K562 (cell line): ENCODE data around the gene CLIP4. TPM values are rescaled to one million over a fixed set of nuclear protein-coding genes. Genes with fewer than 3 reads are reported as not detected.

ENCODE experiments used
- ATAC-seq: fragments of 200-7000 bp; cut with Tn5 transposase; 3 replicates; pipeline ENCODE4 v1.9.1; 2020; ENCODE audit warnings: moderate library complexity
- BruUV-seq: library from RNA; stranded (reverse); fragments of 400-500 nt; replicated peaks from 2 replicates; lab custom pipeline; 2021; lab: Mats Ljungman, UMichigan
- CTCF ChIA-PET: fragments of 300-600 bp; formaldehyde crosslinking; extraction: SDS; loops from one replicate; lab custom pipeline; 2021; ENCODE audit warnings: low intra/inter-chr PET ratio; lab: Yijun Ruan, JAX
- POLR2A ChIA-PET: fragments of 300-600, 350-650 bp; sonication (Branson Sonifier 250); formaldehyde crosslinking; extraction: SDS; loops from one replicate; lab custom pipeline; 2021; ENCODE audit warnings: antibody characterized with exemption, inconsistent platforms; lab: Yijun Ruan, JAX
- DNase-seq, 4 experiments: peaks; one replicate each; pipeline versions ENCODE4 v3.0.0 to v3.0.0-alpha.2; 2011 to 2018; ENCODE audit warnings: low spot score in 3 of 4, mixed read lengths in 3 of 4; ENCODE audit errors: extremely low read depth in 1 of 4
- FAIRE-seq: peaks from 2 replicates; lab custom pipeline; 2011; peaks lifted over from hg19 to GRCh38; lab: Jason Lieb, UNC
- H2AFZ ChIP-seq: 2 replicates; pipeline ENCODE4 v1.6.0; 2011; ENCODE audit warnings: low read depth, low read length, control low read depth, inconsistent platforms
- H3K27ac ChIP-seq: fragments of 200-600 bp; 3 replicates; pipeline ENCODE4 v1.8.0; 2011; ENCODE audit warnings: low read depth, mild to moderate bottlenecking, control low read depth, inconsistent platforms, low read length, moderate library complexity, mixed read lengths; ENCODE audit errors: extremely low read depth
- H3K27me3 ChIP-seq, 2 experiments: fragments of 300-600 bp in 1 of 2; 2 replicates in 1 of 2; 3 replicates in 1 of 2; pipeline versions ENCODE4 v1.6.0 to v1.8.0; 2011; ENCODE audit warnings: inconsistent platforms in 2 of 2, low read length in 2 of 2, mild to moderate bottlenecking in 1 of 2, mixed read lengths in 1 of 2, moderate library complexity in 1 of 2; ENCODE audit not compliant: control insufficient read depth in 2 of 2, insufficient read depth in 2 of 2
- H3K36me3 ChIP-seq: fragments of 300-600 bp; 3 replicates; pipeline ENCODE4 v1.8.0; 2011; ENCODE audit warnings: mild to moderate bottlenecking, low read length, inconsistent platforms; ENCODE audit not compliant: control insufficient read depth, insufficient read depth
- H3K4me1 ChIP-seq, 2 experiments: fragments of 200-600 bp in 1 of 2; replicated peaks in 1 of 2; 2 replicates in 1 of 2; 3 replicates in 1 of 2; pipeline versions ENCODE4 v1.5.1 to v1.8.0; 2011; ENCODE audit warnings: inconsistent platforms in 2 of 2, low read length in 2 of 2, mild to moderate bottlenecking in 1 of 2, mixed read lengths in 1 of 2, moderate library complexity in 1 of 2; ENCODE audit not compliant: control insufficient read depth in 2 of 2, insufficient read depth in 2 of 2
- H3K4me2 ChIP-seq: 2 replicates; pipeline ENCODE4 v1.6.1; 2011; ENCODE audit warnings: low read length, control low read depth, inconsistent platforms, mixed read lengths; ENCODE audit not compliant: insufficient read depth
- H3K4me3 ChIP-seq: fragments of 200-600 bp; sonication (generic), shearing (Covaris generic); 2 replicates; pipeline ENCODE4 v1.5.1; 2016; ENCODE audit warnings: control low read depth, inconsistent platforms
- H3K79me2 ChIP-seq: fragments of 200-600 bp; 3 replicates; pipeline ENCODE4 v1.8.0; 2011; ENCODE audit warnings: low read length, inconsistent platforms; ENCODE audit not compliant: control insufficient read depth, insufficient read depth
- H3K9ac ChIP-seq, 2 experiments: 2 replicates each; pipeline versions ENCODE4 v1.6.0 to v1.6.1; 2011; ENCODE audit warnings: low read depth in 2 of 2, low read length in 2 of 2, control low read depth in 1 of 2, inconsistent platforms in 1 of 2, mild to moderate bottlenecking in 1 of 2, mixed read lengths in 1 of 2; ENCODE audit not compliant: insufficient read depth in 1 of 2
- H3K9me1 ChIP-seq: one replicate; pipeline ENCODE4 v1.6.0; 2011; ENCODE audit warnings: inconsistent platforms, mild to moderate bottlenecking, low read length, moderate library complexity; ENCODE audit not compliant: control insufficient read depth, insufficient read depth
- H3K9me3 ChIP-seq: replicated peaks from 2 replicates; pipeline ENCODE4 v1.5.1; 2011; ENCODE audit warnings: low read depth, low read length, inconsistent platforms; ENCODE audit not compliant: control insufficient read depth, insufficient read depth
- H4K20me1 ChIP-seq: replicated peaks from 2 replicates; pipeline ENCODE4 v1.6.1; 2011; ENCODE audit warnings: low read length, inconsistent platforms, mixed read lengths; ENCODE audit not compliant: control insufficient read depth, insufficient read depth
- MYBL2 ChIP-seq, 2 experiments: fragments of 450-650 bp in 1 of 2; sonication (generic) in 1 of 2; formaldehyde crosslinking in 1 of 2; IDR thresholded peaks; 2 replicates each; pipeline versions ENCODE4 v1.6.1 to v1.8.1; 2017 to 2022; ENCODE audit warnings: borderline replicate concordance in 1 of 2, inconsistent platforms in 1 of 2, low read depth in 1 of 2, mild to moderate bottlenecking in 1 of 2, missing genetic modification reagents in 1 of 2, moderate library complexity in 1 of 2
- NEUROD1 ChIP-seq: fragments of 150-350 bp; IDR thresholded peaks from 2 replicates; pipeline ENCODE4 v1.6.1; 2014; ENCODE audit warnings: borderline replicate concordance, low read length, low read depth; ENCODE audit not compliant: partially characterized antibody
- WGBS: fragments of 100-300 bp; shearing (Covaris generic); methylation state at CpG from one replicate; pipeline ENCODE4 v1.1.6; 2016; ENCODE audit warnings: low coverage, mixed read lengths; ENCODE audit not compliant: insufficient coverage; ENCODE audit errors: missing lambda C conversion rate; 5-methylcytosine and 5-hydroxymethylcytosine counted together
- in situ Hi-C: fragments of 300-500 bp; cut with MboI; formaldehyde crosslinking; loops from 4 replicates; pipeline ENCODE4 v1.15.0; 2018; ENCODE audit warnings: inconsistent platforms, mixed read lengths
- intact Hi-C: fragments of 100-400 bp; cut with micrococcal nuclease; formaldehyde crosslinking; loops from 2 replicates; pipeline ENCODE4 v1.14.2; 2022
- polyA plus RNA-seq, 8 experiments: library from polyadenylated mRNA; depleted of rRNA in 4 of 8; stranded (reverse) in 5 of 8; unstranded in 3 of 8; fragments of >200 nt; fragmentation: Nextera tagmentation in 2 of 8; fragmentation: Illumina TruSeq in 1 of 8; extraction: Ambion mirVana in 2 of 8; extraction: Trizol in 1 of 8; gene quantifications; 2 replicates each; pipeline versions ENCODE4 v1.2.1 to v1.2.3, GENCODE V29; 2011 to 2014; ENCODE audit warnings: inconsistent platforms in 1 of 8, missing spikeins in 1 of 8
- total RNA-seq, 7 experiments: library from RNA; depleted of rRNA in 6 of 7; stranded (reverse); fragments of >200 nt in 6 of 7; fragmentation: Illumina TruSeq in 2 of 7; extraction: Trizol in 2 of 7; gene quantifications; 2 replicates each; pipeline versions ENCODE4 v1.2.1 to v1.2.3, GENCODE V29; 2011 to 2021; ENCODE audit warnings: low replicate concordance in 1 of 7
- TF ChIP-seq, protein P1 (sequence below): fragments of 250-450 bp; sonication (Bioruptor Pico); IDR thresholded peaks from 2 replicates; pipeline ENCODE4 v1.9.0; 2021; ENCODE audit warnings: mild to moderate bottlenecking, inconsistent platforms
- TF ChIP-seq, protein P2 (sequence below): fragments of 450-650 bp; IDR thresholded peaks from one replicate; pipeline ENCODE4 v1.6.1; 2018; ENCODE audit warnings: mild to moderate bottlenecking, moderate library complexity; ENCODE audit not compliant: partially characterized antibody

CLIP4 gene
- total and polyA plus RNA-seq, 9 of the 15 experiments (the other 6 are each of a cell fraction or from before 2014, with no cell fraction given), result 0.03 to 0.38 (median 0.13) TPM; not detected in 5

DNA sequence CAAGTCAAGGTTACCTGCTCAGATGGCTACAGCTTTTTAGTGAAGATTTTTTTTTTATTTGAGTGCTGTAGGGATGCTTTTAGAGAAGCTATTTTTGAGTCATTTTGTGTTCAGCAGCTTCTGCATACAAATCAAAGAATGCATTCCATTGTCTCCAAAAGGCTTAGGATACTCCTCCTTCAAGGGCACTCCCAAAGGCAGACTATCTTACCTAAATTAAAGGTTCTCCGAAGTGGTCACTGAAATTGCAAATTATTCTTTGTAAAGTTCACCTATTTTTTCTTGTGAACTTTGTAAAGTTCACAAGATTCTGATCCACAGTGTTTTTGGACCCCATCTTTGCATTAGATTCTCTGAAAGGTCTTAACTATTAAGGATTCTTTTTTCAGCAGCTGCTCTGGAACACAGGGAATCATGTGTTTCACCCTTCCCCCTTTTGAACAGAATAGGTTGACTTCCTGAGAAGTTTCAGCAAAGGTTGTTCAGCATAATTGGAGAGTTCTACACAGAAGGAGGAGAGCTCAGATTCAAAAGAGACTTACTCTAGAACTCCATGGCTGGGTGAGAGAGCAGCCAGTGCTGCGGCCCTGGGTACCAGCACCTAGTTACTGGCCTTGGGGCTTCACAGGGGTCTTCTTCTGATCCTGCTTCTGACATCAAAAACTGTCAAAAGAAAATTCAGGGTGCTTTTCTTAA lies 14.5 kb downstream of the CLIP4 start:
- Histone ChIP-seq H3K9me1 (no peaks in the 10 kb centered on the region), H3K4me2 (no peak overlapping the region), H3K27me3 (0 out of 5 replicates have a peak, but pooled peaks cover 0 to 5% of the 10 kb centered on the region in 2 experiments)
- CTCF ChIA-PET, result no interaction called here
- WGBS, result 7% methylated on average over 2 of the region's 2 CpGs
- TF ChIP-seq, protein P1, sequence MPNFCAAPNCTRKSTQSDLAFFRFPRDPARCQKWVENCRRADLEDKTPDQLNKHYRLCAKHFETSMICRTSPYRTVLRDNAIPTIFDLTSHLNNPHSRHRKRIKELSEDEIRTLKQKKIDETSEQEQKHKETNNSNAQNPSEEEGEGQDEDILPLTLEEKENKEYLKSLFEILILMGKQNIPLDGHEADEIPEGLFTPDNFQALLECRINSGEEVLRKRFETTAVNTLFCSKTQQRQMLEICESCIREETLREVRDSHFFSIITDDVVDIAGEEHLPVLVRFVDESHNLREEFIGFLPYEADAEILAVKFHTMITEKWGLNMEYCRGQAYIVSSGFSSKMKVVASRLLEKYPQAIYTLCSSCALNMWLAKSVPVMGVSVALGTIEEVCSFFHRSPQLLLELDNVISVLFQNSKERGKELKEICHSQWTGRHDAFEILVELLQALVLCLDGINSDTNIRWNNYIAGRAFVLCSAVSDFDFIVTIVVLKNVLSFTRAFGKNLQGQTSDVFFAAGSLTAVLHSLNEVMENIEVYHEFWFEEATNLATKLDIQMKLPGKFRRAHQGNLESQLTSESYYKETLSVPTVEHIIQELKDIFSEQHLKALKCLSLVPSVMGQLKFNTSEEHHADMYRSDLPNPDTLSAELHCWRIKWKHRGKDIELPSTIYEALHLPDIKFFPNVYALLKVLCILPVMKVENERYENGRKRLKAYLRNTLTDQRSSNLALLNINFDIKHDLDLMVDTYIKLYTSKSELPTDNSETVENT (CRISPR knock-in tag), result no peak
- TF ChIP-seq MYBL2 (IDR thresholded peaks at IDR 0.05; ENCODE audit: low read depth) (no peak), MYBL2 (CRISPR knock-in tag; IDR thresholded peaks at IDR 0.05; ENCODE audit: borderline replicate concordance) (no peak), NEUROD1 (no peak)
- TF ChIP-seq, protein P2, sequence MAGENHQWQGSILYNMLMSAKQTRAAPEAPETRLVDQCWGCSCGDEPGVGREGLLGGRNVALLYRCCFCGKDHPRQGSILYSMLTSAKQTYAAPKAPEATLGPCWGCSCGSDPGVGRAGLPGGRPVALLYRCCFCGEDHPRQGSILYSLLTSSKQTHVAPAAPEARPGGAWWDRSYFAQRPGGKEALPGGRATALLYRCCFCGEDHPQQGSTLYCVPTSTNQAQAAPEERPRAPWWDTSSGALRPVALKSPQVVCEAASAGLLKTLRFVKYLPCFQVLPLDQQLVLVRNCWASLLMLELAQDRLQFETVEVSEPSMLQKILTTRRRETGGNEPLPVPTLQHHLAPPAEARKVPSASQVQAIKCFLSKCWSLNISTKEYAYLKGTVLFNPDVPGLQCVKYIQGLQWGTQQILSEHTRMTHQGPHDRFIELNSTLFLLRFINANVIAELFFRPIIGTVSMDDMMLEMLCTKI, result no peak
- TF ChIP-seq, all 486 proteins: peak for 0
- POLR2A ChIA-PET, result interaction anchor here (0.6 to 1.8 kb wide), 2 partner anchors 12 to 443 kb away, joined by 3 to 10 read pairs; no protein-coding TSS in a partner anchor
- H3K79me2 ChIP-seq, result no peaks in the 10 kb centered on the region
- no TSS peak for BruUV-seq
- no peak overlapping the region for H3K4me3 ChIP-seq
- peak overlapping the region; percentile 42; the same call in 2 of the 3 replicates for H3K27ac ChIP-seq
- H3K9ac ChIP-seq, result no peak overlapping the region
- no peaks in the 10 kb centered on the region for H4K20me1 ChIP-seq
- ATAC-seq (no peak), DNase-seq (no peak), FAIRE-seq (no peak)
- H3K9me3 ChIP-seq, result no peaks in the 10 kb centered on the region
- H3K4me1 ChIP-seq, result peaks cover 0 to 6% of the 10 kb centered on the region in 2 experiments; a peak in 1 of 5 replicates
- in situ Hi-C loops (no loop called here), intact Hi-C loops (no loop called here)
- H3K36me3 ChIP-seq, result no peaks in the 10 kb centered on the region
- H2AFZ ChIP-seq, result peak overlapping the region; percentile 73
